NCI-H82 (cell line): Measurements from ENCODE around the gene IGSF9B.

ENCODE experiments used
- DNase-seq: peaks from one replicate; lab custom pipeline; 2025; lab: John Stamatoyannopoulos, UW

The IGSF9B gene

GRCh38 chr11:133953999-133954398, 2.8 kb downstream of the IGSF9B start:
- no peak for DNase-seq

- DNase-seq: no peak
These were observed 3.2 kb downstream of the IGSF9B start for GRCh38 chr11:133953547-133953946.

- peak; percentile 49 for DNase-seq
These were observed 4.3 kb downstream of the IGSF9B start for GRCh38 chr11:133952199-133953190.

- DNase-seq: peak; percentile 73
These were observed 5.2 kb downstream of the IGSF9B start for GRCh38 chr11:133951327-133952198.

- peak; percentile 95 for DNase-seq
These were observed 5.9 kb downstream of the IGSF9B start for GRCh38 chr11:133950874-133951326.

GRCh38 chr11:133950421-133950820, 6.3 kb downstream of the IGSF9B start:
- DNase-seq: no peak

GRCh38 chr11:133949129-133949528, 7.6 kb downstream of the IGSF9B start:
- DNase-seq: no peak

GRCh38 chr11:133948711-133949110, 8.1 kb downstream of the IGSF9B start:
- DNase-seq: no peak

- DNase-seq: peak; percentile 82
These were observed 9.4 kb downstream of the IGSF9B start for GRCh38 chr11:133947321-133947756.

GRCh38 chr11:133946541-133947318, 10.0 kb downstream of the IGSF9B start:
- DNase-seq: peak; percentile 87

GRCh38 chr11:133946051-133946450, 10.7 kb downstream of the IGSF9B start:
- DNase-seq: no peak

- DNase-seq: no peak
These were observed 11.4 kb downstream of the IGSF9B start for GRCh38 chr11:133945087-133945974.

GRCh38 chr11:133943950-133944698, 12.6 kb downstream of the IGSF9B start:
- DNase-seq: no peak

- peak; percentile 94 for DNase-seq
These were observed 14.2 kb downstream of the IGSF9B start for GRCh38 chr11:133942577-133942976.

- peak; percentile 80 for DNase-seq
These were observed 15.2 kb downstream of the IGSF9B start for GRCh38 chr11:133941546-133941945.

GRCh38 chr11:133940034-133940433, 16.7 kb downstream of the IGSF9B start:
- no peak for DNase-seq

GRCh38 chr11:133939558-133939957, 17.2 kb downstream of the IGSF9B start:
- DNase-seq: no peak

GRCh38 chr11:133938166-133938565, 18.6 kb downstream of the IGSF9B start:
- DNase-seq: no peak

- DNase-seq: no peak
These were observed 19.3 kb downstream of the IGSF9B start for GRCh38 chr11:133937468-133937867.

GRCh38 chr11:133937015-133937414, 19.8 kb downstream of the IGSF9B start:
- no peak for DNase-seq
